ENCODE results near the gene RBM48. TPM values are rescaled to one million over a fixed set of nuclear protein-coding genes. Genes with fewer than 3 reads are reported as not detected.

RBM48 gene
- total and polyA plus RNA-seq, 2 of the 8 experiments (the other 6 are each of a cell fraction or from before 2014, with no cell fraction given): 4.3 to 8.6 TPM

- no peak for TF ChIP-seq KDM5A (IDR thresholded peaks at IDR 0.05; ENCODE audit: low read length)
Measured at GRCh38 chr7:92496876-92497275, 31.7 kb upstream of the RBM48 start (continued).

Data from H1 (cell line).